GM12872 (cell line): Measurements from ENCODE around the gene LYAR.

Experiments used
- TF ChIP-seq, protein P1 (sequence below): IDR thresholded peaks from 3 replicates; pipeline ENCODE4 v1.5.1; 2011; ENCODE audit warnings: low read depth, mild to moderate bottlenecking, low read length, moderate library complexity; ENCODE audit not compliant: insufficient read depth

Gene LYAR, protein sequence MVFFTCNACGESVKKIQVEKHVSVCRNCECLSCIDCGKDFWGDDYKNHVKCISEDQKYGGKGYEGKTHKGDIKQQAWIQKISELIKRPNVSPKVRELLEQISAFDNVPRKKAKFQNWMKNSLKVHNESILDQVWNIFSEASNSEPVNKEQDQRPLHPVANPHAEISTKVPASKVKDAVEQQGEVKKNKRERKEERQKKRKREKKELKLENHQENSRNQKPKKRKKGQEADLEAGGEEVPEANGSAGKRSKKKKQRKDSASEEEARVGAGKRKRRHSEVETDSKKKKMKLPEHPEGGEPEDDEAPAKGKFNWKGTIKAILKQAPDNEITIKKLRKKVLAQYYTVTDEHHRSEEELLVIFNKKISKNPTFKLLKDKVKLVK

DNA sequence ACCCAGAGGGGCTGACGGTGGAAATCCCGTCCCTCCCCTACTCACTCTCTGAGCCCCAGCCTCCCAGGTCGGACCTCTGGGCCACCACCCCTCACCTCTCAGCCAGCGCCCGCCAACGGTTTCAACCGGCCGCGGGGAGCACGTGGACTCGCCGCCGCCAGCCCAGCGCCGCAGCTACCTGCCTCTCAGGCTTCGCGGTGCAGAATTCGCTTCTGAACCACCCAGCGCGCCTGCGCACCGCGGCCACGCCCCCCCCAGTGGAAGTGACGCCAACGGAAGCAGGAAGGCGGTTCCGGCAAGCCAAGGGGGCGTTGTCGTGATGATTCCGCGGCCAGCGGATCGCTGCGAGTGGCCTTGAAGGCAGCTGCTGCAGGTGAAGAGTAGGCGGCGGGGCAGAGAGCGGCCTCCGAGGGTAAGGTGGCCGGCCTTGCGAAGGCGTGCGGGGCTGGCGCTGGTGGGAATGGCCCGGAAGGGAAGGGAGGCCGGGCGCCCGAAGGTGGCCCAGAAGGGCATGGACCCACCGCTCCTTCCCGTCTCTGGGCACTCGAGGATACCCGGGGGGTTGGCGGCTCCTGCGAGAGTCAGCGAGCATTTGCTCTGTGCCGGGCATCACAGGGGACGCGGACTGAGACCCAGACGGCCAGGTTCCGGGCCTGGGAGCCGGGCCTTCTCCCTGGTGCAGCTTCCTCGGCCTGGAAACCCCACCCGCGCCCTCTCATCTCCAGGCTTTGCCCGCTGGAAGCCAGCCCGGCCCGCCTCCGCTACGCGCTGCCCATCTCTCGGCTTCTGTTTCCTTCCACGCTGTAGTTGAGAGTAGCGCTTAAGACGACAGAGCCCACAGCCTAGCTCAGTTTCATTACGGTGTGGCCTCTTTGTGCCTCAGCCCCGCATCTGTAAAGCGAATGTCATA lies at the start of gene LYAR, which contains the start of gene ZBTB49:
Gene LYAR, minus strand, starts transcription at position 214 of the 910 bp plus-strand sequence. CDS start 6,412 bp downstream, outside the sequence.
Gene ZBTB49, plus strand, starts transcription at position 311 of the 910 bp plus-strand sequence. CDS start 9,695 bp downstream, outside the sequence.
- TF ChIP-seq, protein P1, sequence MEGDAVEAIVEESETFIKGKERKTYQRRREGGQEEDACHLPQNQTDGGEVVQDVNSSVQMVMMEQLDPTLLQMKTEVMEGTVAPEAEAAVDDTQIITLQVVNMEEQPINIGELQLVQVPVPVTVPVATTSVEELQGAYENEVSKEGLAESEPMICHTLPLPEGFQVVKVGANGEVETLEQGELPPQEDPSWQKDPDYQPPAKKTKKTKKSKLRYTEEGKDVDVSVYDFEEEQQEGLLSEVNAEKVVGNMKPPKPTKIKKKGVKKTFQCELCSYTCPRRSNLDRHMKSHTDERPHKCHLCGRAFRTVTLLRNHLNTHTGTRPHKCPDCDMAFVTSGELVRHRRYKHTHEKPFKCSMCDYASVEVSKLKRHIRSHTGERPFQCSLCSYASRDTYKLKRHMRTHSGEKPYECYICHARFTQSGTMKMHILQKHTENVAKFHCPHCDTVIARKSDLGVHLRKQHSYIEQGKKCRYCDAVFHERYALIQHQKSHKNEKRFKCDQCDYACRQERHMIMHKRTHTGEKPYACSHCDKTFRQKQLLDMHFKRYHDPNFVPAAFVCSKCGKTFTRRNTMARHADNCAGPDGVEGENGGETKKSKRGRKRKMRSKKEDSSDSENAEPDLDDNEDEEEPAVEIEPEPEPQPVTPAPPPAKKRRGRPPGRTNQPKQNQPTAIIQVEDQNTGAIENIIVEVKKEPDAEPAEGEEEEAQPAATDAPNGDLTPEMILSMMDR: no peak

DNA sequence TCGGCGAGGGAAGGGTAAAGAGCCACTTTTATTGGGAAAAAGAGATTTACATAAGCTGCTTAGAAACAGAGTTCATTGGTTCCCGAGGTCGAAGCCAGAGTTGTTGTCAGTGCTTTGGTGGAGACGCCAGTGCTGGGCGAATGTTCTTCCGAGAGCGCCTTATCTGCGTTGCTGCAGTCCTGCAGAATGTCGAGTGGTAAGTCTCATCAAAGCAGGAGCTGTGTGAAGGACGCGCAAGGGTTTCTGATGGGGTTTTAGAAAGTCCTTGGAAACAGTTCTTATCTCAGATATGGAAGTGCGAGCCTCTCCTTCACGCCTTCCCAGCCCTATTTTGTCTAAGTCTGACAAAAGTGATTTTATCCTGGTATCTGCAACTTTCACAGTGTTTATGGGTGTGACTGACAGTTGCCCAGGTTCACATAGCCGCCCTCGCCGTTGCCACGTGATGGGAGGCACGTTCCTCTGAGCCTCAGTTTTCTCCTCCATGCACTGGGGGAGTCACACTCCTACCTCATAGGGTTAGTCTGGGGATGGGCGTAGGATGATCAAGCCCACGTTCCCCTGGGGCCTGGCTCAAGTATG lies 49.6 kb upstream of the LYAR start:
- TF ChIP-seq, protein P1: no peak

DNA sequence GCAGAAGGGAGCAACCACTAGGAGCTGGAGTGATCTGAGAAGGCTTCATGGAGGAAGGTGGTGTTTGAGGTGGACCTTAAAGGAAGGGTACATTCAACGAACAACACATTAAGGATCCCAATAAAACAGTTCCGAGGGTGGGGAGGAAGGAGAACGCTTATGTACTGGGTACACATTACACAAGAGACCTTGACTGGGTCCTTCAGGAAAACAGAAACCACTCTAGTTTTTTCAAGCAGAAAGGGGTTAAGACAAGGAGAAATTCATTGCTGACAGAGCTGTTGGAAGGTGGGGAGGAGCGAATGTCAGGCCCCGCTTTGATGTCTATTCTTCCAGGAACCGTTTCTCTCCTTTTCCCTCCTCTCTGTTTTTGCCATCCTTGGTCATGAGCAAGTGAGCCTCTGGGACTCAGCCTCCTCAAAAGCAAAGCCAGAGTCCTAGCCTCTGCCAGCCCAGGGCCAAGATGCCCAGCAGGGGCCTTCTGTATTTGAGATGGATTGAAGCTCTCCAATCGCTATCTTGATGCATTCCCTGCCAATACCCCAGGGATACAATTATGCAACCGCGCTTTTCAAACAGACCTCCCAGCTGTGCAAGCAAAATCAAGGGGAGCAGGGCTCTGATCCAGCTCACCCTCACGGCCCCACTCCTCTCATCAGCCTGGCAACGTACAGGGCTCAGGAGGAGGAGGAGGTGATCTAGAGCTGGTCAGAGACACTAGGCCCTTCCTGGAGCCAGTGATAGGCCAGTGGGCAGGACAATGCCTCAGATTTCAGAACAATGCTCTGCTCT lies 48.5 kb upstream of the LYAR start:
- TF ChIP-seq, protein P1: no peak

DNA sequence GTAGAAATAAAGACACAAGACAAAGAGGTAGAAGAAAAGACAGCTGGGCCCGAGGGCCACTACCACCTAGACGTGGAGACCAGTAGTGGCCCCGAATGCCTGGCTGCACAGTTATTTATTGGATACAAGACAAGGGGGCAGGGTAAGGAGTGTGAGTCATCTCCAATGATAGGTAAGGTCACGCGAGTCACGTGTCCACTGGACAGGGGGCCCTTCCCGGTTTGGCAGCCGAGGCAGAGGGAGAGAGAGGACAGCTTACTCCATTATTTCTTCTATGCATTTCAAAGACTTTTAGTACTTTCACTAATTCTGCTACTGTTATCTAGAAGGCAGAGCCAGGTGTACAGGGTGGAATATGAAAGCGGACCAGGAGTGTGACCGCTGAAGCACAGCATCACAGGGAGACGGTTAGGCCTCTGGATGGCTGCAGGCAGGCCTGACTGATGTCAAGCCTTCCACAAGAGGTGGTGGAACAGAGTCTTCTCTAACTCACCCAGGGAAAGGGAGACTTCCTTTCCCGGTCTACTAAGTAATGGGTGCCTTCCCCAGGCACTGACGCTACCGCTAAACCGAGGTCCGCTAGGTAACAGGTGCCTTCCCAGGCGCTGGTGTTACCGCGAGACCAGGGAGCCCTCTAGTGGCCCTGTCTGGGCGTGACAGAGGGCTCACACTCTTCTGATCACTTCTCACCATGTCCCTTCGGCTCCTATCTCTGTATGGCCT lies 45.0 kb upstream of the LYAR start:
- TF ChIP-seq, protein P1: peak; percentile 90

DNA sequence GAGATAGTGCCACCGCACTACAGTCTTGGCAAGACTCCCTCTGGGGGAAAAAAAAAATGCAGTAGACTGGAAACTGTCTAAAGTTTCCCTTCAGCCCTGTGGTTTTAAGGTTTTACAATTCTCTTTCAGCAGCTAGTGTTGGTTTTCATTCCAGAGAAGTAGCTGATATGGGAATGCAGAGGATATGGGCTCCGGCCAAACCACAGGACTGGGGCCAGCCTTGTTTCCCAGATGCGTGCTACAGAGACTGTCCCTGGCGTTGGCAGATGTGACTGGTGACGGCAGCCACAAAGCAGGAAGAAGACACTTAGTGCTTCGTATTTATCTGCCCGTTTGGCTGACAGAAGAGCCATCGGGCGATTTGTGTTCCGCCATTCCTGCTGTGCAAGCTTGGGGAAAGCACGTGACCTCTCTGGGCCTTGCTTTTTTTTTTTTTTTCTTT lies 43.3 kb upstream of the LYAR start:
- TF ChIP-seq, protein P1: no peak

DNA sequence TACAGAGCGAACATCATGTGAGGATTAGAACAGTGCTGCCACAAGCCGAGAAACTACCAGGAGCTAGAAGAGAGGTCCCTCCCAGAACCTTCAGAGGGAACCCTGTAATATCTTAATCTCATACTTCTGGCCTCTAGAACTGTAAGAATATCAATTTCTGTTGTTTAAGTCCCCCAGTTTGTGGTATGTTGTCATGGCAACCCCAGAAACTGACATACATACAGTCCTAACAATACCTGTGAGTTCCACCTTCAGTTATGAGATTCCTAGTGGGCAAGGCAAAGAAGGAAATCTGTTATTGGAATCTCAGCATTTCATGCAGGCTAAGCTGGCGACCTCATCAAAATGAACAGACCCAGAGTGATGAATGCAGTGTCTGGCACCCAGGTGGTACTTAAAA lies 42.6 kb upstream of the LYAR start:
- TF ChIP-seq, protein P1: no peak
